PC-3 (cell line): ENCODE results near the gene PRDM8. TPM values are rescaled to one million over a fixed set of nuclear protein-coding genes. Genes with fewer than 3 reads are reported as not detected.

ENCODE experiments used
- ATAC-seq: fragments of 200-7000 bp; cut with Tn5 transposase; 2 replicates; pipeline ENCODE4 v1.9.1; 2020; ENCODE audit warnings: mild to moderate bottlenecking, moderate library complexity
- Bru-seq: library from RNA; stranded (reverse); fragments of 400-500 nt; gene quantifications from one replicate; lab custom pipeline; 2021; lab: Mats Ljungman, UMichigan
- BruChase-seq, 2 experiments: library from RNA; stranded (reverse); fragments of 400-500 nt; gene quantifications; one replicate each; lab custom pipeline; 2021; lab: Mats Ljungman, UMichigan
- BruUV-seq: library from RNA; stranded (reverse); fragments of 400-500 nt; replicated peaks from 2 replicates; lab custom pipeline; 2021; lab: Mats Ljungman, UMichigan
- CTCF ChIA-PET: fragments of 300-600 bp; sonication (Branson Sonifier 250); formaldehyde crosslinking; loops from one replicate; lab custom pipeline; 2022; ENCODE audit warnings: antibody characterized with exemption; lab: Charles Lee
- POLR2A ChIA-PET: fragments of 300-600 bp; sonication (Branson Sonifier 250); formaldehyde crosslinking; loops from one replicate; lab custom pipeline; 2022; ENCODE audit warnings: antibody characterized with exemption; ENCODE audit not compliant: unreplicated experiment; lab: Charles Lee
- DNase-seq: peaks from one replicate; pipeline ENCODE4 v3.0.0-alpha.2; 2015
- H2AFZ ChIP-seq: fragments of 300-600 bp; sonication (generic); 2 replicates; pipeline ENCODE4 v1.6.0; 2016; ENCODE audit warnings: antibody characterized with exemption, low read length
- H3F3A ChIP-seq: fragments of 300-600 bp; sonication (generic); one replicate; pipeline ENCODE4 v1.6.0; 2017; ENCODE audit warnings: antibody characterized with exemption, low read length, control low read depth, mild to moderate bottlenecking; ENCODE audit not compliant: unreplicated experiment
- H3K27ac ChIP-seq: fragments of 300-600 bp; sonication (generic); 2 replicates; pipeline ENCODE4 v1.5.1; 2016; ENCODE audit warnings: mild to moderate bottlenecking, low read length
- H3K27me3 ChIP-seq: fragments of 300-600 bp; sonication (generic); 2 replicates; pipeline ENCODE4 v1.6.1; 2016; ENCODE audit warnings: low read length, mixed read lengths
- H3K36me3 ChIP-seq: fragments of 300-600 bp; sonication (generic); 2 replicates; pipeline ENCODE4 v1.6.1; 2016; ENCODE audit warnings: low read depth, mixed run types, low read length, mixed read lengths
- H3K4me1 ChIP-seq: fragments of 300-600 bp; sonication (generic); 2 replicates; pipeline ENCODE4 v1.5.1; 2016; ENCODE audit warnings: low read length; ENCODE audit not compliant: insufficient read depth
- H3K4me2 ChIP-seq: fragments of 300-600 bp; sonication (generic); 2 replicates; pipeline ENCODE4 v1.6.0; 2016; ENCODE audit warnings: low read length
- H3K4me3 ChIP-seq: fragments of 300-600 bp; sonication (generic); 2 replicates; pipeline ENCODE4 v1.5.1; 2016; ENCODE audit warnings: mild to moderate bottlenecking, low read length, mixed read lengths
- H3K79me2 ChIP-seq: fragments of 300-600 bp; sonication (generic); 2 replicates; pipeline ENCODE4 v1.6.1; 2017; ENCODE audit warnings: low read length, mixed read lengths
- H3K9ac ChIP-seq: fragments of 300-600 bp; sonication (generic); 2 replicates; pipeline ENCODE4 v1.6.0; 2016; ENCODE audit warnings: mild to moderate bottlenecking, low read length
- H3K9me2 ChIP-seq: fragments of 300-600 bp; sonication (generic); replicated peaks from 2 replicates; pipeline ENCODE4 v1.6.1; 2016; ENCODE audit warnings: mixed run types, low read length, mixed read lengths
- H3K9me3 ChIP-seq: fragments of 300-600 bp; sonication (generic); 2 replicates; pipeline ENCODE4 v1.6.1; 2016; ENCODE audit warnings: low read length, mixed read lengths
- H4K20me1 ChIP-seq: fragments of 300-600 bp; sonication (generic); 2 replicates; pipeline ENCODE4 v1.6.1; 2016; ENCODE audit warnings: low read length, mixed read lengths
- CTCF ChIP-seq: fragments of 300-600 bp; sonication (generic); conservative IDR thresholded peaks from 2 replicates; pipeline ENCODE4 v1.5.1; 2017; ENCODE audit warnings: antibody characterized with exemption, low read depth, mild to moderate bottlenecking, low read length
- EZH2 ChIP-seq: fragments of 300-600 bp; sonication (generic); IDR thresholded peaks from one replicate; pipeline ENCODE4 v1.6.1; 2017; ENCODE audit warnings: antibody characterized with exemption, mild to moderate bottlenecking, low read length; ENCODE audit not compliant: unreplicated experiment
- EZH2phosphoT487 ChIP-seq: fragments of 300-600 bp; sonication (generic); IDR thresholded peaks from 2 replicates; pipeline ENCODE4 v1.6.1; 2018; ENCODE audit warnings: mild to moderate bottlenecking, antibody characterized with exemption, low read length, borderline replicate concordance
- intact Hi-C: fragments of 100-400 bp; cut with micrococcal nuclease; formaldehyde crosslinking; loops from 2 replicates; pipeline ENCODE4 v1.9.0; 2023
- long read RNA-seq: library from polyadenylated mRNA; unstranded; transcript quantifications from one replicate; pipeline ENCODE4 v2.0.0, GENCODE V29; 2021; ENCODE audit not compliant: unreplicated experiment
- total RNA-seq: library from RNA; depleted of rRNA; stranded (reverse); fragments of >200 nt; gene quantifications from 2 replicates; pipeline ENCODE4 v1.2.3, GENCODE V29; 2014; rRNA removed

Gene PRDM8
- total RNA-seq: 8.9 and 9.4 TPM in 2 replicates
- percentile 95 among the genes with signal in this experiment for Bru-seq, nascent RNA
- BruChase-seq, experiment 1, labeled RNA remaining after a 6-hour chase: percentile 77 among the genes with signal in this experiment
- percentile 84 among the genes with signal in this experiment for BruChase-seq, experiment 2, labeled RNA remaining after a 2-hour chase
- long read RNA-seq, transcript PRDM8-202 (4 exons, 3,124 nt): major isoform, 6 of 120 reads
- long read RNA-seq, partial matches to known transcripts: 95 of 120 reads
- long read RNA-seq, other reads (novel, unspliced or antisense): 19 of 120 reads

- ATAC-seq (no peak), DNase-seq (no peak)
- Histone ChIP-seq H3K27me3 (no peaks in the 10 kb centered on the region), H2AFZ (no peak within 1 kb of the TSS; the same call in 1 of the 2 replicates), H3K36me3 (no peaks in the 10 kb centered on the region), H3K4me1 (peaks cover 14% of the 10 kb centered on the region), H3K4me2 (peak within 1 kb of the TSS; percentile 48), H3K9me3 (no peaks in the 10 kb centered on the region), H3F3A (no peaks in the 10 kb centered on the region), H3K79me2 (no peaks in the 10 kb centered on the region), H3K9me2 (no peaks in the 10 kb centered on the region), H3K27ac (no peak within 1 kb of the TSS), H4K20me1 (no peaks in the 10 kb centered on the region), H3K4me3 (peak within 1 kb of the TSS; percentile 46), H3K9ac (no peak within 1 kb of the TSS)
- ChIA-PET CTCF (no interaction called here), POLR2A (no interaction called here)
- TF ChIP-seq CTCF (no peak), EZH2 (no peak)
- intact Hi-C loops: no loop called here
- BruUV-seq: no TSS peak
Observed at GRCh38 chr4:80196922-80197573, at the start of gene PRDM8. Gene PRDM8 (plus strand): TSS chr4:80197503. CDS start chr4:80200081, 2,578 bp downstream.

GRCh38 chr4:80150387-80151180, 46.7 kb upstream of the PRDM8 start:
- no peak for DNase-seq
- BruUV-seq: no TSS peak
- Histone ChIP-seq H3K4me3 (no peak overlapping the region), H2AFZ (no peak overlapping the region), H3F3A (no peaks in the 10 kb centered on the region), H3K4me2 (no peak overlapping the region), H3K9me3 (no peaks in the 10 kb centered on the region), H3K79me2 (no peaks in the 10 kb centered on the region), H3K9ac (no peak overlapping the region), H4K20me1 (no peaks in the 10 kb centered on the region), H3K9me2 (no peaks in the 10 kb centered on the region), H3K4me1 (peaks cover 8% of the 10 kb centered on the region), H3K27me3 (no peaks in the 10 kb centered on the region), H3K27ac (no peak overlapping the region), H3K36me3 (no peaks in the 10 kb centered on the region)
- ChIA-PET CTCF (no interaction called here), POLR2A (interaction anchor here (0.6 kb wide), 1 partner anchor 76 kb away, joined by 3 read pairs; no protein-coding TSS in a partner anchor)
- no peak for ATAC-seq
- TF ChIP-seq EZH2 (no peak), CTCF (no peak), EZH2phosphoT487 (no peak)
- intact Hi-C loops: no loop called here
